ENCODE data around the gene BSX. TPM values are rescaled to one million over a fixed set of nuclear protein-coding genes. Genes with fewer than 3 reads are reported as not detected.

Gene BSX
- total and polyA plus RNA-seq, 2 of the 4 experiments (the other 2 are of a cell fraction): not detected

DNA sequence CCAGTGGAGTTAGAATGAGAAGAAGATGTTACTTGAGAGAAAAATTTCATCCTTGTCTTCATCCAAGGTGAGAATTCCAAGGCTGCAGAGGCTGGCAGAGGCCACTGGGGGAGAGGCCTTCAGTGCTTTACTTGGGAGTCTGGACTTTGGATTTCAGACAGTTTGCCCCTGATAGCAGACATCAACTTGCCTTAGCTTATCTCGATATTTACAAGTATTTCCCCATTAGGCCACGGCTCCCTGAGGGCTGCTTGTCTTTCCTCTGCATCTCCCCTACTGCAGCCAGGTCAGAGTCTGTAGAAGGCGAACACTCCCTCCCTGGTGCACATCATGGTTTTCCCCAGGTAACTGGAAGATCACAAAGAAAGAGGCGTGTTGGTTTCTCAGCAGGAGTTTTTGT, 29.9 kb upstream of the BSX start:
- POLR2A ChIA-PET (ENCODE audit: unreplicated experiment): interaction anchor here (0.6 kb wide), 1 partner anchor 151 kb away, joined by 3 read pairs; no protein-coding TSS in a partner anchor
- H3K9me1 ChIP-seq (ENCODE audit: insufficient read depth, low read length): no peaks in the 10 kb centered on the region
- no TSS peak for BruUV-seq (replicated peaks)
- H3K4me1 ChIP-seq (ENCODE audit: control insufficient read depth, insufficient read depth, low read length): no peaks in the 10 kb centered on the region
- no peak overlapping the region for H3K56ac ChIP-seq (ENCODE audit: extremely low read depth, insufficient read depth, low read length)
- H2AK9ac ChIP-seq (replicated peaks; ENCODE audit: low read depth, low read length, poor library complexity): no peak overlapping the region
- no peak overlapping the region for H3K4me3 ChIP-seq (ENCODE audit: insufficient read depth, low read depth, low read length)
- DNase-seq (no peak), ATAC-seq (ENCODE audit: low read depth) (no peak)
- dilution Hi-C loops (cut with HindIII; ENCODE audit: low sequenced_read_pairs, unreplicated experiment) (no loop called here), in situ Hi-C loops (cut with MboI; ENCODE audit: low sequenced_read_pairs) (no loop called here), intact Hi-C loops (cut with micrococcal nuclease) (no loop called here)
- no peak overlapping the region for H4K5ac ChIP-seq (ENCODE audit: low read depth, low read length)
- H3K23ac ChIP-seq (ENCODE audit: low read depth, low read length): no peak overlapping the region
- no peak overlapping the region for H2BK120ac ChIP-seq (ENCODE audit: low read depth, low read length)
- peaks cover 34% of the 10 kb centered on the region for H3K27me3 ChIP-seq (ENCODE audit: control insufficient read depth, insufficient read depth, low read length)
- no peak overlapping the region for H2BK5ac ChIP-seq (ENCODE audit: low read depth, low read length, poor library complexity, severe bottlenecking)
- CTCF ChIA-PET: no interaction called here
- no peak overlapping the region for H3K18ac ChIP-seq (ENCODE audit: low read depth, low read length)
- no peak for TF ChIP-seq CTCF (conservative IDR thresholded peaks at IDR 0.05; ENCODE audit: low read depth, low read length)
- no peak for TF ChIP-seq NFE2L2 (IDR thresholded peaks at IDR 0.05; ENCODE audit: low read depth, low read length)
- no peak for TF ChIP-seq MXI1 (IDR thresholded peaks at IDR 0.05; ENCODE audit: borderline replicate concordance, low read depth, low read length)
- TF ChIP-seq CHD1 (IDR thresholded peaks at IDR 0.05; ENCODE audit: low read depth, low read length): no peak
- TF ChIP-seq, protein P1, sequence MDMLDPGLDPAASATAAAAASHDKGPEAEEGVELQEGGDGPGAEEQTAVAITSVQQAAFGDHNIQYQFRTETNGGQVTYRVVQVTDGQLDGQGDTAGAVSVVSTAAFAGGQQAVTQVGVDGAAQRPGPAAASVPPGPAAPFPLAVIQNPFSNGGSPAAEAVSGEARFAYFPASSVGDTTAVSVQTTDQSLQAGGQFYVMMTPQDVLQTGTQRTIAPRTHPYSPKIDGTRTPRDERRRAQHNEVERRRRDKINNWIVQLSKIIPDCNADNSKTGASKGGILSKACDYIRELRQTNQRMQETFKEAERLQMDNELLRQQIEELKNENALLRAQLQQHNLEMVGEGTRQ (IDR thresholded peaks at IDR 0.05; ENCODE audit: low read depth, low read length): no peak
- no peak for TF ChIP-seq ELK1 (IDR thresholded peaks at IDR 0.05; ENCODE audit: borderline replicate concordance, low read depth, low read length)
- TF ChIP-seq FOS (IDR thresholded peaks at IDR 0.05; ENCODE audit: low read depth, low read length): no peak
- TF ChIP-seq CEBPB (IDR thresholded peaks at IDR 0.05; ENCODE audit: low read depth, low read length): no peak
- no peak for TF ChIP-seq BHLHE40 (IDR thresholded peaks at IDR 0.05; ENCODE audit: low read depth, low read length)
- TF ChIP-seq RFX5 (IDR thresholded peaks at IDR 0.05; ENCODE audit: low read depth, low read length): no peak
- TF ChIP-seq MAZ (IDR thresholded peaks at IDR 0.05; ENCODE audit: borderline replicate concordance, low read depth, low read length): no peak
- TF ChIP-seq RAD21 (IDR thresholded peaks at IDR 0.05; ENCODE audit: low read length): no peak
- TF ChIP-seq POLR2A (IDR thresholded peaks at IDR 0.05; ENCODE audit: low read depth, low read length): no peak
- TF ChIP-seq MAFK (IDR thresholded peaks at IDR 0.05; ENCODE audit: low read depth, low read length): no peak
- TF ChIP-seq SMC3 (IDR thresholded peaks at IDR 0.05; ENCODE audit: low read depth, low read length): no peak
- TF ChIP-seq RCOR1 (IDR thresholded peaks at IDR 0.05; ENCODE audit: insufficient replicate concordance, low read length): no peak
- no peak overlapping the region for H3K14ac ChIP-seq (replicated peaks; ENCODE audit: low read depth, low read length)
- no peak overlapping the region for H3K9ac ChIP-seq (ENCODE audit: low read depth, low read length)
- WGBS, 2 experiments (ENCODE audit: extremely low coverage in 2 of 2, insufficient read length in 1 of 2): 30% methylated on average over 2 of the region's 4 CpGs; no CpG with 5 or more reads in 1 of the 2 experiments
- H2AFZ ChIP-seq (replicated peaks; ENCODE audit: low read length, poor library complexity): no peak overlapping the region
- H2AK5ac ChIP-seq (ENCODE audit: low read depth, low read length): no peak overlapping the region
- H3K4me2 ChIP-seq (ENCODE audit: low read depth, low read length): no peak overlapping the region
- H2BK15ac ChIP-seq (ENCODE audit: low read depth, low read length): no peak overlapping the region
- H3K36me3 ChIP-seq (ENCODE audit: control insufficient read depth, insufficient read depth, low read length): no peaks in the 10 kb centered on the region
- no peaks in the 10 kb centered on the region for H4K20me1 ChIP-seq (ENCODE audit: insufficient read depth, low read length)
- no peak overlapping the region for H3K4ac ChIP-seq (ENCODE audit: low read depth, low read length)
- no peaks in the 10 kb centered on the region for H3K9me3 ChIP-seq (ENCODE audit: control insufficient read depth, insufficient read depth, low read length)
- no peak overlapping the region for H4K91ac ChIP-seq (ENCODE audit: insufficient read depth, low read depth, low read length)
- H3K79me1 ChIP-seq (ENCODE audit: low read depth in 1 of 2, low read length in 2 of 2): no peaks in the 10 kb centered on the region
- no peak overlapping the region for H2BK20ac ChIP-seq (ENCODE audit: low read depth, low read length)
- H3K27ac ChIP-seq (ENCODE audit: insufficient read depth, low read length): no peak overlapping the region
- H4K8ac ChIP-seq (ENCODE audit: low read depth in 2 of 2, low read length in 2 of 2): no peak overlapping the region

Data from IMR-90 (cell line).